Measurements from ENCODE around the gene ITLN2.
A peak's percentile ranks its signal among the peaks of the same experiment; 100 is the strongest.
"Not testable (repeated sequence)": the region's sequence is repeated elsewhere in the genome, so short reads cannot be mapped to it uniquely, and the experiment has no call there.

ITLN2 gene

GRCh38 chr1:160954158-160955104 lies at the start of gene ITLN2:
Gene ITLN2 (minus strand): TSS chr1:160954809. CDS start chr1:160954741, 68 bp downstream.
- peak; percentile 15 for DNase-seq (ENCODE audit: low read depth)

GRCh38 chr1:161001525-161001924 lies 46.9 kb upstream of the ITLN2 start:
- DNase-seq (ENCODE audit: low read depth) = no peak

- no peak for DNase-seq (ENCODE audit: low read depth)
These were observed 46.3 kb upstream of the ITLN2 start for GRCh38 chr1:161000736-161001480.

GRCh38 chr1:160999376-160999775 lies 44.8 kb upstream of the ITLN2 start:
- no peak for DNase-seq (ENCODE audit: low read depth)

GRCh38 chr1:160997323-160998038 lies 42.9 kb upstream of the ITLN2 start:
- DNase-seq (ENCODE audit: low read depth) = no peak

- DNase-seq (ENCODE audit: low read depth) = no peak
These were observed 41.6 kb upstream of the ITLN2 start for GRCh38 chr1:160996178-160996577.

GRCh38 chr1:160993544-160994193 lies 39.1 kb upstream of the ITLN2 start:
- DNase-seq (ENCODE audit: low read depth) = no peak

- DNase-seq (ENCODE audit: low read depth) = not testable (repeated sequence)
These were observed 37.4 kb upstream of the ITLN2 start for GRCh38 chr1:160992036-160992435.

GRCh38 chr1:160987359-160988050 lies 32.9 kb upstream of the ITLN2 start:
- no peak for DNase-seq (ENCODE audit: low read depth)

- DNase-seq (ENCODE audit: low read depth) = no peak
These were observed 31.1 kb upstream of the ITLN2 start for GRCh38 chr1:160985723-160986122.

- DNase-seq (ENCODE audit: low read depth) = no peak
These were observed 27.2 kb upstream of the ITLN2 start for GRCh38 chr1:160981584-160982411.

- no peak for DNase-seq (ENCODE audit: low read depth)
These were observed 24.7 kb upstream of the ITLN2 start for GRCh38 chr1:160979286-160979685.

GRCh38 chr1:160978510-160978927 lies 23.9 kb upstream of the ITLN2 start:
- DNase-seq (ENCODE audit: low read depth) = no peak

- DNase-seq (ENCODE audit: low read depth) = no peak
These were observed 20.4 kb upstream of the ITLN2 start for GRCh38 chr1:160975026-160975425.

- DNase-seq (ENCODE audit: low read depth) = no peak
These were observed 18.9 kb upstream of the ITLN2 start for GRCh38 chr1:160973491-160973890.

GRCh38 chr1:160972939-160973338 lies 18.3 kb upstream of the ITLN2 start:
- DNase-seq (ENCODE audit: low read depth) = no peak

GRCh38 chr1:160971618-160972056 lies 17.0 kb upstream of the ITLN2 start:
- DNase-seq (ENCODE audit: low read depth) = peak; percentile 14

- DNase-seq (ENCODE audit: low read depth) = no peak
These were observed 8.9 kb upstream of the ITLN2 start for GRCh38 chr1:160963521-160963920.

GRCh38 chr1:160961419-160961818 lies 6.8 kb upstream of the ITLN2 start:
- DNase-seq (ENCODE audit: low read depth) = no peak

- no peak for DNase-seq (ENCODE audit: low read depth)
These were observed 2.4 kb upstream of the ITLN2 start for GRCh38 chr1:160956966-160957365.

Data from stimulated activated CD8-positive, alpha-beta memory T cell treated with anti-CD3 and anti-CD28 coated beads, Interleukin-4, amount 100 ng/mL, for 24 hours (primary cell).